ENCODE data around the gene PYHIN1. TPM values are rescaled to one million over a fixed set of nuclear protein-coding genes. Genes with fewer than 3 reads are reported as not detected.
"Not testable (repeated sequence)": the region's sequence is repeated elsewhere in the genome, so short reads cannot be mapped to it uniquely, and the experiment has no call there.

The PYHIN1 gene
- total RNA-seq, 1 donor from 2014 or later = not detected

- no peak for DNase-seq (ENCODE audit: low read depth)
Measured at GRCh38 chr1:158979229-158979628, 47.9 kb downstream of the PYHIN1 start.

GRCh38 chr1:158983235-158983634, 51.9 kb downstream of the PYHIN1 start:
- no peak for DNase-seq (ENCODE audit: low read depth)

DNA sequence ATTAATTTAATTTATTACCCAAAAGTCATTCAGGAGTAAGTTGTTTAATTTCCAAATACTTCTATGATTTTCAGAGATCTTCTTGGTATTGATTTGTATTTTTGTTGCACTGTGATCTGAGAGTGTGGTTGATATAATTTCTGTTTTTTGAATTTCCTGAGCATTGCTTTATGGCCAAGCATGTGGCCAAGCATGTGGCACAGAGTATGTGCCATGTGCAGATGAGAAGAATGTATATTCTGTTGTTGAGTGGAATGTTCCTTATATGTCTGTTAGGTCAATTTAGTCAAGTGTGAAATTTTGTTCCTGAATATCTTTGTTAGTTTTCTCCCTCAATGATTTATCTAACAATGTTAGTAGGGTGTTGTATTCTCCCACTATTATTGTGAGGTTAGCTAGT, 53.0 kb downstream of the PYHIN1 start:
- DNase-seq (ENCODE audit: low read depth) = no peak

- DNase-seq (ENCODE audit: low read depth) = peak; percentile 9
Measured at GRCh38 chr1:158989424-158989823, 58.1 kb downstream of the PYHIN1 start.

DNA sequence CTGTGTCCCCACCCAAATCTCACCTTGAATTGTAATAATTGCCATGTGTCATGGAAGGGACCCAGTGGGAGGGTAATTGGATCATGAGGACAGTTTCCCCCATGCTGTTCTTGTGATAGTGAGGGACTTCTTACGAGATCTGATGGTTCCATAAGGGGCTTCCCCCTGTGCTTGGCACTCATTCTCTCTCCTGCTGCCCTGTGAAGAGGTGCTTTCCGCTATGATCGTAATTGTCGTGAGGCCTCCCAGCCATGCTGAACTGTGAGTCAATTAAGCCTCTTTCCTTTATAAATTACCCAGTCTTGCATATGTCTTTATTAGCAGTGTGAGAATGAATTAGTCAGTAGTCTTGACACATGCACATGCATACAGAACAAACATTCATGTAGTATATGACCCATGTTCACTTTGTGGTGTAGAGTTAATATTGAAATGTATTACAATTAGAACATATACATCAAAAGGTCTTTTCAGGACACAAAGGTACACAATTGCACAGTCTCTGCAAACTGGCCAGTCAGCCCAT, 61.5 kb downstream of the PYHIN1 start:
- no peak for DNase-seq (ENCODE audit: low read depth)

- DNase-seq (ENCODE audit: low read depth) = no peak
Measured at GRCh38 chr1:158996998-158997397, 65.6 kb downstream of the PYHIN1 start.

- DNase-seq (ENCODE audit: low read depth) = no peak
Measured at GRCh38 chr1:158998037-158998780, 66.9 kb downstream of the PYHIN1 start.

GRCh38 chr1:158998781-158999161, 67.4 kb downstream of the PYHIN1 start:
- DNase-seq (ENCODE audit: low read depth) = peak; percentile 74

GRCh38 chr1:158999316-159000069, 68.1 kb downstream of the PYHIN1 start:
- DNase-seq (ENCODE audit: low read depth) = peak; percentile 94

- DNase-seq (ENCODE audit: low read depth) = no peak
Measured at GRCh38 chr1:159000070-159000409, 68.7 kb downstream of the PYHIN1 start.

GRCh38 chr1:159000625-159001024, 69.3 kb downstream of the PYHIN1 start:
- peak; percentile 93 for DNase-seq (ENCODE audit: low read depth)

DNA sequence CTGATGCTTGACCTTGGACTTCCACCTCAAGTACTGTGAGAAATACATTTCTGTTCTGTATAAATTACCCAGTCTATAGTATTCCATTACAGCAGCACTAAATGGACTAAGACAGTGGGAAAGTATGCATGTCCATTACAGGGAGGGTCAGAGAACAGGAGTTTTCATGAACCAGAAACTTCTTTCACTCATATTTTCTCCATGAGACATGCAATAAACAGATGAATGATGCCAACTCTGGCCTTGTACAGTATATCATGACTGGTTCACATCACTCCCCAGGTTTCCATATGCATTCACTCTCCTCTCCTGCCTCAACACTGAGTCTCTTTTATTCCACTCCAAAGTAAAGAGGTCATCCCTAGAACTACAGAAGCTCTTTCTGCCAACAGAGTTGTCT, 73.8 kb downstream of the PYHIN1 start:
- no peak for DNase-seq (ENCODE audit: low read depth)

DNA sequence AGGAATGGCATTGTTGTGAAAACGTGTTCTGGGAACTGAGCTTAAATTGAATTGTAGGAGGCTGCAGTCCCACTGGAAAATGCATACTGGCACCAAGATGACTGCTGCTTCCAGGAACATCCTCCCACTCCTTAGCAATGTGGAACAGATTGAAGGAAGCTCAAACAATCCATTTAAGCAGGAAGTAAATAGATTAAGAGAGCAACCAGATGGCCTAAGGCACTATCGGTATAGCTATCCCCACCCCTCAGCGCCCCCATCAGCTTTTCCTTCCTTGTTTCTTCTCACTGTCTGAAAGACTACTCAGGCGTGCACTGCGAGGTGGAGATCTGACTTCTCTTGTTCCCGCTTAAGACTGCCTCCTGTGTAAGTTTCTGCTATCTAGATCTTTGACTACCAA, 74.3 kb downstream of the PYHIN1 start:
- DNase-seq (ENCODE audit: low read depth) = peak; percentile 13

DNA sequence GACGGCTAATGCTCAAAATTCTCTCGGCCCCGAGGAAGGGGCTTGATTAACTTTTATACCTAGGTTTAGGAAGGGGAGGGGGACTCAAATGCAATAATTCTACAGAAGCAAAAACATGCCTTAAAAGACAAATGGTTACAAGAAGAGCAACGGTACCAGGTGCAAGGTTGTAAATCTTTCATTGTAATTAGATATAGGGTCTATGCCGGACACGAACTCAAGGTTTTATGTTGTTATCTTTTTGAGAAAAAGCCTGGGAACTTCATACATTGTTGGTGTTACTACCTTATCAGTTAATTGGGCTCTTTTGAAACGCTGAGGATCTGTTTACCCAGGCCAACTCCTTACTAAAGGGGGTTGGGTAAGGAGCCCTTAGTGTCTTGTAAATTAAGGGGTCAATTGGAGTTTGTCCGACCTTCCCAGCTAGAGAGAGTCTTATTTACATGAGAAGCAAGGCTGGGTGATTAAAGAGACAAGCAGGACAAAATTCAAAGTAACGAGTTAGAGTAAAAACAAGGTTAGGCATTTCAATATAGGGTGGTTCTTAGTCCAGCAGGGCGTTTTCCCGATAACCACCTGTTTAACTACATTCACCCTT, 75.0 kb downstream of the PYHIN1 start:
- not testable (repeated sequence) for DNase-seq (ENCODE audit: low read depth)

DNA sequence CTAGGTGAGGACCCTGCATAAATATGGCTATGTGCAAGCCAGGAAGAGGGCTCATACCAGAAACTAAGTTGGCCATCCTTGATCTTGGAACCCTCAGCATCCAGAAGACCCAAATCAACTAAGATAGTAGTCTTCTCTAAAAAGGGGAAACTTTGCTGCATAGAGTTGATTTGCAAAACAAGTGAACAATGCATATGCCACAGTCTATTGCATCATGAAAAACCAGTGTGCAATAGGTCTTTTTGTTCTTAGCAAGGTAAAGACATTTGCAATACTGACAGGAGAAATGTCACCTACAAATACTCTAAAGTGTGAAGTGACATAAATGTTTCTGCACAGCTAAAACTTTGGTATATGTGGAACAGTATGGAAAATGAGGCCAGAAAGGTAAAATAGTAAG, 76.4 kb downstream of the PYHIN1 start:
- no peak for DNase-seq (ENCODE audit: low read depth)

GRCh38 chr1:159008744-159009188, 77.4 kb downstream of the PYHIN1 start:
- DNase-seq (ENCODE audit: low read depth) = no peak

DNA sequence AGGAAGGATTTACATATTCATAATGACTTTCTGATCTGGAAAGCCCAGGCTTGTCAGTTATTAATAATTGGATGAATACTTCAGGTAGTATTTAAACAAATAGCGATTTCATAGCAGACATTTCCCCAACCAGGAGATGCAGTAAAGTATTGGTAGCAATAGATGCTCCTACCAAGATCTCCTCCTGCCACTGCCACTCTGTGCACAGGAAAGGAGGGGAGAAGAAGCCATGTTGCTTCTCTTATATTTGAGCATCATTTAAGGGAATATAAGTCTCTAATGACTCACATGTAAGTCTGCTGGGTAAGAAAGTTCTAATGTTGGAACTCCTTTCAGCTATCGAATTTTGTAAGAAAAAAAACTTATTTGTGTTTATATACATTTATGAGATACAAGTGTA, 77.9 kb downstream of the PYHIN1 start:
- DNase-seq (ENCODE audit: low read depth) = no peak

- DNase-seq (ENCODE audit: low read depth) = peak; percentile 89
Measured at GRCh38 chr1:159009704-159010361, 78.5 kb downstream of the PYHIN1 start, which contains the start of gene IFI16. Gene IFI16 (plus strand): TSS chr1:159009907. CDS start chr1:159014681, 4,774 bp downstream.

DNA sequence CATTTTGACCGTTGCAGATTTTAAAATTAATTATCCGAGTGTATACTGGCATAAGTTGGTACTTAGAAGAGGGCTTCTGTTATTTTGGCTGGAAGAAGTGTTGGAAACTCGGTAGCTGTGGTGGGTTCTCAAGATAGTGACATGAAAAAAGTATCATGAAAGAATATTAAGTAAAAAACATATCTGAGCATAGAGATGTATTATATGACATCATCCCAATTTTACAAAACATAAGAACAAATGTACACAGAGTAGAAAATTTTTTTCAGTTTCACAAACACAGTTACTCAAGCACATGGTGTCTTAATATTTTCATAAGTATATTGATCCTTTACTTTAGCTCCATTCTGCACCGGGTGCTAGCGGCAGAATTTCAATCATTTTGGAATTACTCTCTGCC, 79.0 kb downstream of the PYHIN1 start:
- no peak for DNase-seq (ENCODE audit: low read depth)

DNA sequence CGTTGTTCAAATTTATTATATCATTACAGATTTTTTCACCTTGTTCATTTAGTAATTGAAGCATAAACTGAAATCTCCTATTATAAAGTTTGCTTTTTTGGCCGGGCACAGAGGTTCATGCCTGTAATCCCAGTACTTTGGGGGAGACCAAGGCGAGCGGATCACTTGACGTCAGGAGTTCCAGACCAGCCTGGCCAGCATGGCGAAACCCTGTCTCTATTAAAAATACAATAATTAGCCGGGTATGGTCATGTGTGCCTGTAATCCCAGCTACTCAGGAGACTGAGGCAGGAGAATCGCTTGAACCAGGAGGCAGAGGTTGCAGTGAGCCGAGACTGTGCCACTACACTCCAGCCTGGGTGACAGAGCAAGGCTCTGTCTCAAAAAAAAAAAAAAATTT, 79.6 kb downstream of the PYHIN1 start:
- not testable (repeated sequence) for DNase-seq (ENCODE audit: low read depth)

GRCh38 chr1:159011751-159012150, 80.4 kb downstream of the PYHIN1 start:
- no peak for DNase-seq (ENCODE audit: low read depth)

DNA sequence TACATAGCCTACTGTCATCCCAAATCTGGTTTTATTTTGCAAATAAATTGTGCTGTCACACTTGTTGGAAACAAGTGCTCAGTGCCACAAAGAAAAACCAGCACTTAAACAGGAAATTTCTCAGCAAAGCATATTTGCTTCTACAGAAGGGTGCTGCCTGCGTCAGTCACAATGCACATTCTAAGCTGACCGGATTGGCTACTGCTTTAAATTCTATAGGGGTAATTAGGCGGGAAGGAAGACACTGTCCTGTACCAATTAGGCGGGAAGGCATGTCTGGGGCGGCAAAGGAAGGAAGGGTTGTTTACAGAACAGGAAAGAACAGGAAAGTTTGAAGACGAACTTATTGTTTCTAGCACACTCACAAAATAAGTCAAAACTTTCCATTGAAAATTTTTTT, 81.1 kb downstream of the PYHIN1 start:
- no peak for DNase-seq (ENCODE audit: low read depth)
